ENCODE results near the gene CHST9. TPM values are rescaled to one million over a fixed set of nuclear protein-coding genes. Genes with fewer than 3 reads are reported as not detected.
A peak's percentile ranks its signal among the peaks of the same experiment; 100 is the strongest.

The CHST9 gene
- polyA plus RNA-seq, 1 donor: 11.1 TPM

DNA sequence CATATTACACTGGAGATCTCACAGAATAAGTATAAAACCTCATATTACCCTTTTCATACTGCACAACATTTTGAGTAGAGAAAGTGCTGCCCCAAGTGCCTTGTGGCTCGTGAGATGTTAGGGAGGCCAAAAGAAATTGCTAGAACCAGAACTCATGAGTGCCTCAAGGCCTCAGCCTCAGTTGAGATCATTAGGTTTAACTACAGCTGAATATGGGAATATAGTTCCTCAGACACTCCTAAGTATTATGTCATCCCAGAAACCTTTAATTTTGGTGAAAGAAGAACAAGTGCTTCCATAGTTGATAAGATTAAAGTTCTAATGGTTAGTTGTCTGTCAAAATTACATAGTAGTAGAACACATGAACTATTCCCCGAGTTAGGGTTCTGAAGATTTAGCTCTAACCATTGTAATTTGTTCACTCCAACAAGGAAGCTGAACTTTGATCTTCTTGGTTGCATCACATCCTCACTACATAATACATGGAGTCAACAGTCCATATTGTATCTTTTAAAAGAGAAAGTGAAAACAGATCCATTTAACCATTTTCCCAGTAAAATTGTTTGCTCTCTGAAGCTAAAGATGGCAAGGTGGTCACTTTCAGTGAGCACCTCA, 310.0 kb downstream of the CHST9 start:
- WGBS (ENCODE audit: insufficient coverage, low lambda C conversion rate): no CpG with 5 or more reads among the region's 2 CpGs
- Histone ChIP-seq H3K27ac (ENCODE audit: low read length) (no peak overlapping the region), H3K4me1 (ENCODE audit: control insufficient read depth, insufficient read depth, low read length) (peaks cover 4% of the 10 kb centered on the region), H3K27me3 (ENCODE audit: control insufficient read depth, insufficient read depth, low read length) (no peaks in the 10 kb centered on the region), H3K36me3 (ENCODE audit: control insufficient read depth, insufficient read depth, low read length) (no peaks in the 10 kb centered on the region), H3K9me3 (ENCODE audit: control insufficient read depth, low read depth, low read length) (no peaks in the 10 kb centered on the region), H3K4me3 (ENCODE audit: low read length) (no peak overlapping the region)
- peak; percentile 76 to 91 for DNase-seq

DNA sequence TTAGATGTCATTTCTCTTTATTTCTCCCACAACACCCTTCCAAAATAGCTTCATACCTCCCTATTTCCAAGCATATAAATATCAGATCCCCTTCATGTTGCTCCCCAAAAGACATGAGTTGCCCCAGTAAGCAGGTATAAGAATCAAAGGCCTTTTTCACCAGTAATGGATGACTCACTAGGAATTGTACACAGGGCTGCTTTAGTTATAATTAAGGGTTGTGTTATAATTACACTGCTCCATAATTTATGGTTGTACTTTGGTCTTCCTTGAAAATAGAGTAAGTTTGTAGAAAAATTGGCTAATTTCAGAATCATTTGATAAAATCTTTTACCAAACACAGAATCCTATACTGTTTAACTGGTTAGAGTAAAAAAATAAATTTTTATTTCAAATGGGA, 310.8 kb downstream of the CHST9 start:
- peaks cover 4% of the 10 kb centered on the region for H3K4me1 ChIP-seq (ENCODE audit: control insufficient read depth, insufficient read depth, low read length)
- peak in 1 of 2 donors; percentile 26 for DNase-seq
- H3K9me3 ChIP-seq (ENCODE audit: control insufficient read depth, low read depth, low read length): no peaks in the 10 kb centered on the region
- H3K36me3 ChIP-seq (ENCODE audit: control insufficient read depth, insufficient read depth, low read length): no peaks in the 10 kb centered on the region
- no peaks in the 10 kb centered on the region for H3K27me3 ChIP-seq (ENCODE audit: control insufficient read depth, insufficient read depth, low read length)
- no peak overlapping the region for H3K4me3 ChIP-seq (ENCODE audit: low read length)
- H3K27ac ChIP-seq (ENCODE audit: low read length): no peak overlapping the region

DNA sequence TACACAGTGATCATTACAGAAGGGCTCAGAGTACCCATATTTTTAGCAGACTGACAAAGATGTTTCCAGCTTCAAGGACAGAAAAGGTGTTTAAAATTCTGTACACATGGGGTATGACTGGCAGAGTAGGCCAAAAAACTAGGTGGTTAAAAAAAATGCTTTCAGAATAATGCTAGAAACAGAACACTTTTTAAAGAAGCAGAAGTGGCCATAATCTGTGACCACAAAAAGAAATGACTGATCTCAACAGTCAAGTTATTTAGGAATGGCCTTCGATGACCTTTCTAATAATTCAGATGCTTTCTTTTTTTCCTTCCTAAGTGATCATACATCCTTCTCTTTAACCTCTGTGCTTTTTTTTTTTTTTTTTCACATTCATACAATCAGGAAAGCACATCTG, 315.5 kb downstream of the CHST9 start:
- H3K4me1 ChIP-seq (ENCODE audit: control insufficient read depth, insufficient read depth, low read length): no peaks in the 10 kb centered on the region
- no CpG with 5 or more reads among the region's 1 CpG for WGBS (ENCODE audit: insufficient coverage, low lambda C conversion rate)
- DNase-seq: no peak
- no peak overlapping the region for H3K27ac ChIP-seq (ENCODE audit: low read length)
- no peaks in the 10 kb centered on the region for H3K9me3 ChIP-seq (ENCODE audit: control insufficient read depth, low read depth, low read length)
- no peaks in the 10 kb centered on the region for H3K36me3 ChIP-seq (ENCODE audit: control insufficient read depth, insufficient read depth, low read length)
- no peak overlapping the region for H3K4me3 ChIP-seq (ENCODE audit: low read length)
- H3K27me3 ChIP-seq (ENCODE audit: control insufficient read depth, insufficient read depth, low read length): peaks cover 18% of the 10 kb centered on the region

DNA sequence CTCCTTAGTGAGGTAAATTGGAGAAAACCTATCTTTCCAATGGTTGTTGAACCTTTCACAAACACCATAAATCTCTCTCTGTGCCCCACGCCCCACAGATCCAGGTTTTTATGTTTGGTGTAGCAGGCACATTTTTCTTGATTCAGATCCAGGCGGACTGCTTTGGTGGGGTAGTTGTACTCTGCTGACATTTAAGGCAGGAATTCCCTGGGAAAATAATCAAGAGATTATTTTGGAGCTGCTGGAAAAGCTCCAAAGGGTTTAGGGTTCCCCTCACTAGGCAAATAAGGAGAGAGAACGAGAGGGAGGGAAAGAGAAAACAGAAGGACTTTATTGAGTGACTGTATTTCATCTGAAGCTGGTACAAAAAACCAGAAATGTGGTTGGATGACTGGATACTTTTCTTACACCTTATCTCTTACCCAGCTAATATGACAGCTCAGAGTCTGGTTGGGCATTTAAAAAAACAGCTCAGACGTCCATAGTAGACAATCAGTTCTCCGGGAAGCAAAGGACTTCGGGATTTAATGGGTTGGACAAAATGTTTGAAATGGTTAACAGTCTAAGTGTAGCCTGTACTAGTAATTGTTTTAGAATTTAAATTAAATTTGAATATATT, 316.0 kb downstream of the CHST9 start:
- Histone ChIP-seq H3K4me1 (ENCODE audit: control insufficient read depth, insufficient read depth, low read length) (no peaks in the 10 kb centered on the region), H3K27ac (ENCODE audit: low read length) (no peak overlapping the region), H3K4me3 (ENCODE audit: low read length) (no peak overlapping the region), H3K27me3 (ENCODE audit: control insufficient read depth, insufficient read depth, low read length) (peaks cover 24% of the 10 kb centered on the region), H3K36me3 (ENCODE audit: control insufficient read depth, insufficient read depth, low read length) (no peaks in the 10 kb centered on the region), H3K9me3 (ENCODE audit: control insufficient read depth, low read depth, low read length) (no peaks in the 10 kb centered on the region)
- DNase-seq: no peak
- 0% methylated on average over 1 of the region's 6 CpGs for WGBS (ENCODE audit: insufficient coverage, low lambda C conversion rate)

DNA sequence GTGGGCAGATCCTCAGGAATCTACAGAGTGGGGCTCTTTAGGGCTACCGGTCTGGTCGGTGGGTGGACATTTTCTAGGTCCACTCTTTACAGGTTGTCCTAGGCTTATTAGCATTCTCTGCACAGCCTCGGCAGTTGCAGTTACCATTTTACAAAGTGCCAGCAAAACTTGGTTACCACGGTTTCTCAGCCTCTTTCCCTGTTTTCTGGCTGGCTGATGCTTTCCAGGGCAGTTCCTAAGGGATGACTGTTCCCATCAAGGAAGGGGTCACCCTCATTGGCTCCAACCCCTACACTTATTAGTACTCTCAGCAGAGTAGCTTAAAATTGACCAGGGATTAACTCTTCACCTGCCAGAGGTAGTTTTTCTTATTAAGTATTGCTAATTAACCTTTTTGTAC, 317.6 kb downstream of the CHST9 start:
- Histone ChIP-seq H3K4me3 (ENCODE audit: low read length) (no peak overlapping the region), H3K36me3 (ENCODE audit: control insufficient read depth, insufficient read depth, low read length) (no peaks in the 10 kb centered on the region), H3K27me3 (ENCODE audit: control insufficient read depth, insufficient read depth, low read length) (peaks cover 36% of the 10 kb centered on the region), H3K4me1 (ENCODE audit: control insufficient read depth, insufficient read depth, low read length) (no peaks in the 10 kb centered on the region), H3K9me3 (ENCODE audit: control insufficient read depth, low read depth, low read length) (no peaks in the 10 kb centered on the region), H3K27ac (ENCODE audit: low read length) (no peak overlapping the region)
- no peak for DNase-seq
- no CpG with 5 or more reads among the region's 4 CpGs for WGBS (ENCODE audit: insufficient coverage, low lambda C conversion rate)

DNA sequence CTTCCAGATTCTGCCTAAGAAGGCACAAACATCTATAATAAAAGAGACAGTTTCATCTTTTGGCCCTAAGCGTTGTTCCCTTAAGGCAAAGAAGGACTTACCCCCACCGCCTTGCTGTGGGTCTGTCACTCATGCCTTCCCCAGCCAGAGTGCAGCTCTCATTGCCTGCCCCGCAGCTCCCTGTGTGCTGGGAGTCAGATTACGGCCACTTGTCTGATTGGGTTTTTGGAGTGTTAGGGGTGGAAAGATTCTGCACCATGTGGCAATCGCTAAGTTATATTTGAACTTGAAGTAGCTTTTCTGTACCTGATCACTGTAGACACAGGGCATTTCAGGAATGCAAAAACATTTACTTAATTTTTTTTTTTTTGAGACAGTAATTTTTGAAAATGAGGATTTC, 319.6 kb downstream of the CHST9 start, which contains the start of gene AQP4:
Gene AQP4, minus strand, starts transcription at position 151 of the 400 bp plus-strand sequence. Its CDS starts 18 bp downstream, at position 133.
- H3K9me3 ChIP-seq (ENCODE audit: control insufficient read depth, low read depth, low read length): no peaks in the 10 kb centered on the region
- no peak for DNase-seq
- H3K4me1 ChIP-seq (ENCODE audit: control insufficient read depth, insufficient read depth, low read length): no peaks in the 10 kb centered on the region
- H3K27me3 ChIP-seq (ENCODE audit: control insufficient read depth, insufficient read depth, low read length): peaks cover 41% of the 10 kb centered on the region
- H3K4me3 ChIP-seq (ENCODE audit: low read length): no peak within 1 kb of the TSS
- no peak within 1 kb of the TSS for H3K27ac ChIP-seq (ENCODE audit: low read length)
- WGBS (ENCODE audit: insufficient coverage, low lambda C conversion rate): 100% methylated on average over 1 of the region's 5 CpGs
- H3K36me3 ChIP-seq (ENCODE audit: control insufficient read depth, insufficient read depth, low read length): no peaks in the 10 kb centered on the region

DNA sequence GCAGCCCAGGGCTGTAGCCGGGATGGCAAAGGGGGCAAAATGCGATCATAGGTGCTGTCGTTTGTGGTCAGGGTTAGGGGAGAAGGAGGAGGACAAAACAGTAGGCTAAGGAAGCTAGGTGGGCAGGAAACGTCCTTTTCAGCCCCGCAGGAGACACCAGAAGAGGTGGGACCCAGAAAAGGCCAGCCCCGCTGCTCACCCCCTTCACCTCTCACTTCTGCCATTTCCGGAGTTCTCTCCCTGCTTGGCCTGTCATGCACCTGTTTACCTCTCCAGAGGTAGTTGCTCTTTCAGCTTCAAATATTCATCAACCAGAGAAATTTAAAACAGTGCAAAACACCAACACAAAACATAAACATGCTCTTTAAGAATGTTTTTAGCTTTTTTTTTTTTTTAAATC, 320.4 kb downstream of the CHST9 start:
- peaks cover 41% of the 10 kb centered on the region for H3K27me3 ChIP-seq (ENCODE audit: control insufficient read depth, insufficient read depth, low read length)
- no peaks in the 10 kb centered on the region for H3K4me1 ChIP-seq (ENCODE audit: control insufficient read depth, insufficient read depth, low read length)
- H3K9me3 ChIP-seq (ENCODE audit: control insufficient read depth, low read depth, low read length): no peaks in the 10 kb centered on the region
- no peak overlapping the region for H3K4me3 ChIP-seq (ENCODE audit: low read length)
- no peak overlapping the region for H3K27ac ChIP-seq (ENCODE audit: low read length)
- no peaks in the 10 kb centered on the region for H3K36me3 ChIP-seq (ENCODE audit: control insufficient read depth, insufficient read depth, low read length)
- no peak for DNase-seq
- WGBS (ENCODE audit: insufficient coverage, low lambda C conversion rate): 85% methylated on average over 4 of the region's 7 CpGs

DNA sequence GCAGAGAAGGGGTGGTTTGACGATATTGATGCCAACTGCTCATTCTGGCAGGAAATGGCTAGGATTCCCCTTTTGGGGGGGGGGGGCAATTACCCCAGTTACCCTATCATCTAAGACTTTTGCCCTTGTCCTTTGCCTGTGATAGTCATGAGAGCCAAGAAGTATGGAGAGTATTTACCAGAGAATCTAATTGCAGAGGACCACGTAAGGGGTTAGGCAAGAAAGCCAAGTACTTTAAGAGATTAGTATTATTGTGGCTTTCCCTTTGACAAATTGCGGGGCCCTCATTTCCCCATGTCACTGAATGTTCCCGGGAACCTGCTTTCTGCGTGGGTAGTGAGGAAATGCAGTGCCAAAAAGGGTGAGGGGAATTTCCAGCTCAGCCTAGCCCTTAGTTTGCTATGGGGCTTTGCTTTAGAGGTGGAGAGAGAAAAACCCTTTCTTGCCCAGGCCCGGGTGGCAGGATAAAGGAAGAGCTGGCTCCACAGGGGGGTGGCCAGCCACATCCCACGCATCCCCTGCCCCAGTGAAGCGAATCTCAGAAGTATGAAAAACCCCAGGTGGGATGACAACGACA, 321.1 kb downstream of the CHST9 start:
- DNase-seq: no peak
- Histone ChIP-seq H3K9me3 (ENCODE audit: control insufficient read depth, low read depth, low read length) (no peaks in the 10 kb centered on the region), H3K27ac (ENCODE audit: low read length) (no peak overlapping the region), H3K4me1 (ENCODE audit: control insufficient read depth, insufficient read depth, low read length) (no peaks in the 10 kb centered on the region), H3K4me3 (ENCODE audit: low read length) (no peak overlapping the region), H3K36me3 (ENCODE audit: control insufficient read depth, insufficient read depth, low read length) (no peaks in the 10 kb centered on the region), H3K27me3 (ENCODE audit: control insufficient read depth, insufficient read depth, low read length) (peaks cover 41% of the 10 kb centered on the region)
- WGBS (ENCODE audit: insufficient coverage, low lambda C conversion rate): no CpG with 5 or more reads among the region's 9 CpGs

DNA sequence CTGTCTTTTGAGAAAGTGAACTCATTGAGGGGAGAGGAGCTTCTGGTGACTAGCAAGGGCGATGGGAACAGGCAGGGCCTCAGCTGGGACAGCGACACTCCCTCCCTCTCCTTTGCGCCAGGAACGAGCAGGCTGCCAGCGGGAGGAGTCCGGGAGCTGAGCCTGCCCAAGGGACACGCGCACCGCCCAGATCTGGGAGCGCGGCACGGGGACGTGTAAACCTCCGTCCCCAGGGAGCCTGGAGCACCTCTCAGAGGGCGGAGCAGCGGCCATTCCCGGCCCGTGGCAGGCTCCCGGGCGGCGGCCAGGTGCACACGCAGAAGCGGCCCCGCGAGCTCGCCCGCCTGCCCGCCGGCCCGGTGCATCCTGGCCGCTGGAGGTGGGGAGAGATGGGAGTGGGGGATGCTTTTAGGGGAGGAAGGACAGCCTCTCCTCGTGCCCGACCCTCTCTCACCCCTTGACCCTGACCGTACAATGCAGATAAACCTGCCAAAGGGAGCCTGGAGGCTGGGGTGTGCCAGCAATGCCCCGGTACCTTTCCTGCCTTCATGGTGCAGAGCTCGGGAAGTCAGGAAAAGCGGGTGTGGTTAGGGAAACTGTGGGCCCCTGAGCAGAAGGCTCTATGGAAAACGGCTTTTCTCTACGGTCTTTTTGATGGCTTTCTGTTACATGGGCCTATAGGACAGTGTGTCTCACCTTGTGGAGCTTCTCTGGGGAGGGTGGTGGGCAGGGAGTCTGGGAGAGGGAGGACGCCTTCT, 321.8 kb downstream of the CHST9 start:
- Histone ChIP-seq H3K27me3 (ENCODE audit: control insufficient read depth, insufficient read depth, low read length) (peaks cover 41% of the 10 kb centered on the region), H3K27ac (ENCODE audit: low read length) (no peak overlapping the region), H3K9me3 (ENCODE audit: control insufficient read depth, low read depth, low read length) (no peaks in the 10 kb centered on the region), H3K4me3 (ENCODE audit: low read length) (peak overlapping the region; percentile 16), H3K4me1 (ENCODE audit: control insufficient read depth, insufficient read depth, low read length) (no peaks in the 10 kb centered on the region), H3K36me3 (ENCODE audit: control insufficient read depth, insufficient read depth, low read length) (no peaks in the 10 kb centered on the region)
- DNase-seq: peak; percentile 25 to 65
- WGBS (ENCODE audit: insufficient coverage, low lambda C conversion rate): no CpG with 5 or more reads among the region's 40 CpGs

DNA sequence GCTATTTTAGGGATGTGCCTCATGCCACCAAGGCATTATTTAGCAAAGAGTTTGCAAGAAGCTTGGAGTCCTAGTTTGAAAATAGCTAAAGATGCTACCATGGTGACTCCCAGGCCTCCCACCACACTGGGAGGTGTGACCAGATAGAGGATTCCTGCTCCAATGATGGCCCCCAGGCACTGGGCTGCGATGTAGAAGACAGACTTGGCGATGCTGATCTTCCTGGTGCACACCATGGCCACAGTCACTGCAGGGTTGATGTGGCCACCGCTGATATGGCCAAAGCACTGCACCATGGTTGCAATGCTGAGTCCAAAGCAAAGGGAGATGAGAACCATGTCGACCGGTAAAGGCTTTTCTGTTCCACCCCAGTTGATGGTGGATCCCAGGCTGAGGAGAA, 323.0 kb downstream of the CHST9 start:
- Histone ChIP-seq H3K27ac (ENCODE audit: low read length) (no peak overlapping the region), H3K4me3 (ENCODE audit: low read length) (no peak overlapping the region), H3K27me3 (ENCODE audit: control insufficient read depth, insufficient read depth, low read length) (peaks cover 37% of the 10 kb centered on the region), H3K36me3 (ENCODE audit: control insufficient read depth, insufficient read depth, low read length) (no peaks in the 10 kb centered on the region), H3K4me1 (ENCODE audit: control insufficient read depth, insufficient read depth, low read length) (no peaks in the 10 kb centered on the region), H3K9me3 (ENCODE audit: control insufficient read depth, low read depth, low read length) (no peaks in the 10 kb centered on the region)
- WGBS (ENCODE audit: insufficient coverage, low lambda C conversion rate): no CpG with 5 or more reads among the region's 5 CpGs
- DNase-seq: no peak
